Urinary bladder (tissue), 4 donors: ENCODE results near the gene ZFAND2A. TPM values are rescaled to one million over a fixed set of nuclear protein-coding genes. Genes with fewer than 3 reads are reported as not detected.
"Not testable (repeated sequence)": the region's sequence is repeated elsewhere in the genome, so short reads cannot be mapped to it uniquely, and the experiment has no call there.

Experiments used
- DNase-seq: peaks from one replicate; pipeline ENCODE4 v3.0.0-alpha.2; 2015; ENCODE audit errors: extremely low spot score
- H3K27ac ChIP-seq: one replicate; pipeline ENCODE4 v1.5.1; 2013; ENCODE audit warnings: low read depth, mild to moderate bottlenecking, moderate library complexity
- H3K36me3 ChIP-seq: one replicate; pipeline ENCODE4 v1.6.1; 2013; ENCODE audit warnings: mild to moderate bottlenecking, moderate library complexity; ENCODE audit not compliant: insufficient read depth
- H3K4me1 ChIP-seq: one replicate; pipeline ENCODE4 v1.6.1; 2013; ENCODE audit warnings: mild to moderate bottlenecking, moderate library complexity; ENCODE audit not compliant: insufficient read depth
- H3K4me3 ChIP-seq: one replicate; pipeline ENCODE4 v1.5.1; 2013; ENCODE audit warnings: low read depth, low read length
- WGBS: extraction: QIAGEN DNeasy Blood & Tissue Kit; methylation state at CpG from one replicate; pipeline ENCODE4 v1.1.7; 2013; 5-methylcytosine and 5-hydroxymethylcytosine counted together
- polyA plus RNA-seq: library from polyadenylated mRNA; stranded (reverse); fragments of 200-250 nt; gene quantifications from one replicate; pipeline ENCODE4 v1.2.3, GENCODE V29; 2013
- total RNA-seq: library from RNA; depleted of rRNA; stranded (reverse); fragments of >200 nt; gene quantifications from one replicate; pipeline ENCODE4 v1.2.3, GENCODE V29; 2014
- donor health status: healthy with polysubstance abuse.
- donor health status: healthy.

The ZFAND2A gene
- total and polyA plus RNA-seq, 2 donors, result 12.2 to 34.2 TPM

DNA sequence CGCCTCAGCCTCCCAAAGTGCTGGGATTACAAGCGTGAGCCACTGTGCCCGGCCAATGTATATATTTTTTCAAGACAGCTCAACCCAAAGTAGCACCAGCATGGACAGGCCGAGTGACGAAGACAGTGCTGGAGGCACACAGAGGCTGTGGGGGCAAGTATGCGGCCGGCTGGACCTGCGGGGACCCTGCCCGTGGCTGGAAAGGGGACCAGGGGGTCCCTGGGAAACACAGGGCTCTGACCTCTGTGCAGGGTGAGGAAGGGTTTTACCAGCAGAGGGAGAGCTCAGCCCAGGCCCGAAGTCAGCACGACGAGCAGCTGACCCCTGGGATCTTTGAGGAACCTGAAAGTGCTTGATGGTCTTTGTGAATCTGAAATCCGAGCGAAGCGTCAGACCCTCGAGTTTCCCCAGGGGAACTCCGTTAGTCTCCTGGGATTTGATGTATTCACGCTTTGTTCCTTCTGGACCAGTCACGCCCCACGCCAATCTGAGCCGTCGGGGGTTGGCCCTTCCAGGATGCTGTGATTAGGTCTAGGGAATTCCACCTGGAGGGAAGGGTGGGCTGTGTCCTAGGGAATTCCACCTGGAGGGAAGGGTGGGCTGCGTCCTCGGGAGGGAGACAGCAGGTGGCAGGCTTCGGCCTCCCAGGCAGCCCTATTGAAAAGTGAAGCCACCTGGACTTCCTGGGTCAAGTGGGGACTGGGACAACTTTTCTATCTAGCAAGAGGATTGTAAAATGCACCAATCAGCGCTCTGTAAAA, 10.9 kb upstream of the ZFAND2A start:
- WGBS, result 92% methylated on average over 26 of the region's 26 CpGs
- no peaks in the 10 kb centered on the region for H3K36me3 ChIP-seq

DNA sequence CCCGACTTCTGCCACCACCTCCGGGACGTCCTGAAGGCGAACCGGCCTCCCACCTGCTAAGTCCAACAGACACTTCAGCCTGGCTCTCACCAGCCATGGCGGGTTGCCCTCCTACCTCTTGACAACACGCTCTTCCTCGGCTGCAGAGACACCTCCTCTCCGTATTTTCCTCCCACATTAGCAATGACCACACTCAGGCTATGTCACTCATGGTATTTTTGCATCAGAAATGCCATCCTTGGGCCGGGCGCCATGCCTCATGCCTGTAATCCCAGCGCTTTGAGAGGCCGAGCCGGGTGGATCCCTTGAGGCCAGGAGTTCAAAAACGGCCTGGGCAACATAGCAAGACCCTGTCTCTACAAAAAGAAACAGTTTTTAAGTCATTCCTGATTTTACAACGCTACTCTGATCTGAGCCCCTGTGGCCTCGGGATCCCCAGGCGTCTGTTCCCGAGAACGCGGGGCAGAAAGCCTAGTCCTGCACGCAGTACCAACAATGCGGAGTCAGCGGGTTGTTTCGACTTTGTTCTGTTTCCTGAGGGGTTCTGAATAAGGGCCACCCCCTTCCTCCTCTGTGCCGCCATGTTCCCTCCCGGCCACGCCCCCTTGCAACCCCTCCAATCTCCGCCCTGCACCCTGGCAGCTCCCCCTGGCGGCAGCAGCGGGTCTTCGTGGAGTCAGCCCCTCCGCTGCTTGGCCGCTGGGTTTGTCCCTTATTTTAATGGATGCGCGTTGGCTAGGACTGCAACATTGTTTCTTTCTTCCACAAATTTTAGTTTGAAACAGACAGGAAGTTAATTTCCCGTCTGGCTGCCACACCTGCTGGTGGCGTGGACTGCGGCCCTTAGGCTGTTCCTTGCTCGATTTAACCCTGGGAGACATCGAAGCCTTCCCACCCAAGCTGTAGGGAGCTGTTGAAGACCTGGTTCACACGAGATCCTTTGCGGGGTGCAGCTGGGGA, 9.7 kb upstream of the ZFAND2A start:
- no peaks in the 10 kb centered on the region for H3K36me3 ChIP-seq
- H3K4me3 ChIP-seq, result peak overlapping the region; percentile 25
- no peak overlapping the region for H3K27ac ChIP-seq
- no peaks in the 10 kb centered on the region for H3K4me1 ChIP-seq
- WGBS, result 45% methylated on average over 43 of the region's 43 CpGs
- DNase-seq, result no peak

More for the DNA sequence above, 10.9 kb upstream of the ZFAND2A start:
- DNase-seq, result no peak
- no peaks in the 10 kb centered on the region for H3K4me1 ChIP-seq
- H3K4me3 ChIP-seq, result no peak overlapping the region
- no peak overlapping the region for H3K27ac ChIP-seq

DNA sequence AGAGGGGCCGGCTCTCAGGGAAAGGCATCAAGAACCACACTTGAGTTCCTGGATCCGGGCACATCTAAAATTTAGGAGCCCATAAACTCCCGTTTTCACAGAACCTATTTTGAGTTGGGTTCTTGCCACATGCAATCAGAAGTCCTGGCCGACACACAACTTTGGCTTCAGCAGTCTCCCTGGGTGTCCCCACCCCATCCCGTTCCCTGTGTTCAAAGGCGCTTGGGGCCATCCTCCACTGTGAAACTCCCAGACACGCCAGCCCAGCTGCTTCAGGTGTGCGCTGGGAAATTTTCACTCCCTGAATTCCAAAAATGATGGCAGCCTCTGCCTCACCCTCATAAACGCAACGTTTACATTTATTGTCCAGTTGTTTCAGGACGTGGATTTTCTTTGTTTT, 8.4 kb upstream of the ZFAND2A start:
- no peak overlapping the region for H3K27ac ChIP-seq
- H3K36me3 ChIP-seq, result no peaks in the 10 kb centered on the region
- DNase-seq, result no peak
- no peak overlapping the region for H3K4me3 ChIP-seq
- WGBS, result 75% methylated on average over 11 of the region's 11 CpGs
- no peaks in the 10 kb centered on the region for H3K4me1 ChIP-seq

DNA sequence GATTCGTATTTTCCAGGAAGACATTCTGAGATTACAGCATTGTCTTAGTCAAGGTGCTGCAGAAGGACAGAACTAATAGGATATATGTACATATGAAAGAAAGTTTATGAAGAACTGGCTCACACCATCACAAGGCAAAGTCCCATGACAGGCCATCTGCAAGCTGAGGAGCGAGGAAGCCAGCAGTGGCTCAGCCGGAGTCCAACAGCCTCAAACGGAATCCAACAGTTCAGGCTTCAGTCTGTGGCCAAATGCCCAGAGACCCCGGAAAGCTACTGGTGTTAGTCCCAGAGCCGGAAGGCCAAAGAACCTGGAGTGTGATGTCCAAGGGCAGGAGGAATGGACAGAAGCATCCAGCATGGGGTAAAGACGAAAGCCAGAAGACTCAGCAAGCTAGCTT, 4.4 kb upstream of the ZFAND2A start:
- H3K4me3 ChIP-seq, result no peak overlapping the region
- H3K27ac ChIP-seq, result no peak overlapping the region
- no peaks in the 10 kb centered on the region for H3K36me3 ChIP-seq
- no peak for DNase-seq
- no peaks in the 10 kb centered on the region for H3K4me1 ChIP-seq
- 91% methylated on average over 7 of the region's 7 CpGs for WGBS

DNA sequence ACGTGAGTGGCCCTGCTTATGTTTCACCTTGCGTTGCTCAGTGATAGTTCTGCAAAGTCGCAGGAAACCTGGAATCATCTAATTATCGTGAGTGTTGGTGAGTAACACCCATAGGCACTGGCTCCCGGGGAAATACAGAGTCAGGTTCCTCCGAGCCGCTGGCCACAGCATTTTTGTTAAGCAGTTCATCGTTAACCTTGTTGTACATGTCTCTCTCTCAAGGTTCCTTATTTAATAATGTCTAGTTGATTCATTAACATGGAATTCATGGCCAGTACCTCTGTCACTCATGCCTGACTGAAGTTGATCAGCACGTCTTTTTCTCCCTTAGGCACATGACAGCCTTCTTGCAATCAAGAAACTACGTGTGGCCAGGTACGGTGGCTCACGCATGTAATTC, 3.1 kb upstream of the ZFAND2A start:
- Histone ChIP-seq H3K4me3 (no peak overlapping the region), H3K27ac (no peak overlapping the region), H3K36me3 (no peaks in the 10 kb centered on the region), H3K4me1 (no peaks in the 10 kb centered on the region)
- 91% methylated on average over 12 of the region's 12 CpGs for WGBS
- DNase-seq, result no peak

DNA sequence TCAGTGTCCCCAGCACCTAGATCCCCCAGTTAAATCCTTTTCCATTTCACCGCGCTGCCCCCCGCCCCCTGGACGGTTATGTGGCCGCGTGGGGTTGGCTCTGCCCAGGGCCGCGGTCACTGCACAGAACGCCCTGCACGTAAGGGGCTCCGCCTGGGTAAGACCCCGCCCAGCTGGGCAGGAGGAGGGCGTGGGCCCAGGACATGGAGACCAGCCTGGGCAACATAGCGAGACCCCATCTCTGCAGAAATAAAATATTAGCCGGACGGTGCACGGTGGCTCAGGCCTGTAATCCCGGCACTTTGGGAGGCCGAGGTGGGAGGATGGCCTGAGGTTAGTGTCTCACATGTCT, 650 bp upstream of the ZFAND2A start:
- H3K36me3 ChIP-seq, result peaks cover 4% of the 10 kb centered on the region
- H3K27ac ChIP-seq, result peak overlapping the region; percentile 87
- no peaks in the 10 kb centered on the region for H3K4me1 ChIP-seq
- no peak for DNase-seq
- WGBS, result 29% methylated on average over 19 of the region's 19 CpGs
- peak overlapping the region; percentile 76 for H3K4me3 ChIP-seq

DNA sequence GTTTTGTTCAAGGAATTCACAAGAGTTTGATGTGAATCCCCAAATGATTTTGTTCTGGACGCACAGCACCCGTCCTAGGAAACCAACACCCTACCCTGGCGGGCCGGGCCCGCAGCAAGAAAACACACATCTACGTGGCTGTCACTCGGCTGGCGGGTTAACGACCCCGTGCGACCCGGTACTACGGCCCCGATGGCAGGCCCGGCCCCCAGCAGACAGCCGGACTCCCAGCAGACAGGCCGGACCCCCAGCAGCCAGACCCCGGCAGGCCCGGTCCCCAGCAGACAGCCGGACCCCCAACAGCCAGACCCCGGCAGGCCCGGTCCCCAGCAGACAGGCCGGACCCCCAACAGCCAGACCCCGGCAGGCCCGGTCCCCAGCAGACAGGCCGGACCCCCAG, 765 bp downstream of the ZFAND2A start:
- H3K36me3 ChIP-seq, DNase-seq, H3K27ac ChIP-seq, H3K4me1 ChIP-seq: not testable (repeated sequence)
- H3K4me3 ChIP-seq, result peak overlapping the region; percentile 74
- 12% methylated on average over 26 of the region's 26 CpGs for WGBS

DNA sequence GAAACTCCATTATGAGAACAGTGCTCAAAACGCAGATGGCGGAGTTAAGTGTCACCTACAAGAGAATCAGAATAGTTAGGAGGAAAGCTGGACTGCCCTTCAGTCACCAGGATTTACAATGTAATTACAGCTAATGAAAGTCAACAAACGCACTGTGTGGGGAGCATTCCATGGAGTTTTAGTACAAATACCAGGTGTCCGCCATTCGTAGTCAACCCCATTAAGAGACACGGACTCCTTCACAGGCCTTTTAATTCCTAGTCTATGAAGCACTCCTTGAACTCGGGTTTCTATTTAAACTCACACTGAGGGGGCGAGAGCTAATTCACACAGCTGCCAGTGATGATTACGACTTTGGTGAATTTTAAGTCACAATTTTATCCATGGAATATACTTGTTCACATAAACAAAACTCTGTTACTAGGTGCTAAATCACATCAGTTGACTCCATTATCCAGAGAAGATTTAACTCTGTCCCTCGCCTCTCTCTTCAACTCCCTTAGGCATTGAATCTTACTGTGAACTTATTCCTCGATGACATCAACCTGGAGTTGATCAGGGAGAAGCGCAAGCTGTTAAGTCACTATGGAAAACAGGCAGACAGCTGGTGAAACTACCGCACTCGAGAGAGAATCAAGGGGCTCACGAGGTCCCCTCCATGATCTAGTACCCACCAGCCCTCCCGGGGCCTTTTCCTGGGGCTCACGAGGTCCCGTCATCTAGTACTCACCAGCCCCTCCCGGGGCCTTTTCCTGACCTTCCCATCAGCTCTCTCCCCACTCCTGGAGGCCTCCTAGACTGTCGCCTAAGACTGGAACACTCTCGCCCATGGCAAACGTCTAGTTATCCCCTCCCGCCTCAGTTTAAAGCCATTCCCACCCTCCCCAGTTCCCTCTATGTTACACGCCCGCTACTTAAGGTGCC, 1.5 kb downstream of the ZFAND2A start:
- no peak overlapping the region for H3K27ac ChIP-seq
- H3K4me3 ChIP-seq, result peak overlapping the region; percentile 74
- 72% methylated on average over 25 of the region's 25 CpGs for WGBS
- no peak for DNase-seq
- peaks cover 7% of the 10 kb centered on the region for H3K36me3 ChIP-seq
- H3K4me1 ChIP-seq, result no peaks in the 10 kb centered on the region

DNA sequence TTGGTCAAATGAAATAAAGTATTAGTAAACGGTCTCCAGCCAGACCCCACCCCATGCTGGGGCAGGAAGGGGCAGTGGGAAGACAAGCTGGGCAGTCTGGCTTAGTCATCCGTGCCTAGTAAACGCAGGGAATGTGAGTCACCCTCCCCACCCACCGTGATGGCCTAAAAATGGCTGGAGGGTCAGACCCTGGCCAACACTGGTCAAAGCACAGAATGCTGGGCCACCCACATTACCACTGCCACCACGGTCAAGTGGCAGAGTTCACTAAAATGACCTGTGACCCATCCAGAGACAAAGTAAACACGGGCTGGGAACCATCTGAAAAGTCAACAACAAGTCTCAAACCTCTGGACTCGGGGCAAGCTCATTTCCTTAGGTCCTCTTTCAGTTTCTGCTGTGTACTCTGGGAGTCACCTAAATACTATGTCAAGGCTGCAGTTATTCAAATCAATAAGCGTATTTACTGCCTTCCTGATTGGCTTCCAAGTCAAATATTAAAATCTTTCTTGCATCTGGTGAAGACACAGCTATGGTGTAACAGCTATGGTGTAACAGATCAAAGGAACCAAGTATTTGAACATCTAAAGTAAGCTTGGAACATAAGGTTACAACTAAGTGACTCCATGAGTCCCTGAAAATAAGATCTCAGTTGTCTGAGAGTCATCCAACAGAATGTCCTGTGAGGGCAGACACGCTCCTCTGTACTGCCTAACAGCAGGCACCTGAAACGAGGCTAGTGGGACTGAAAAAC, 3.0 kb downstream of the ZFAND2A start:
- Histone ChIP-seq H3K4me1 (no peaks in the 10 kb centered on the region), H3K27ac (no peak overlapping the region), H3K36me3 (peaks cover 9% of the 10 kb centered on the region), H3K4me3 (no peak overlapping the region)
- DNase-seq, result no peak
- WGBS, result 62% methylated on average over 10 of the region's 10 CpGs

DNA sequence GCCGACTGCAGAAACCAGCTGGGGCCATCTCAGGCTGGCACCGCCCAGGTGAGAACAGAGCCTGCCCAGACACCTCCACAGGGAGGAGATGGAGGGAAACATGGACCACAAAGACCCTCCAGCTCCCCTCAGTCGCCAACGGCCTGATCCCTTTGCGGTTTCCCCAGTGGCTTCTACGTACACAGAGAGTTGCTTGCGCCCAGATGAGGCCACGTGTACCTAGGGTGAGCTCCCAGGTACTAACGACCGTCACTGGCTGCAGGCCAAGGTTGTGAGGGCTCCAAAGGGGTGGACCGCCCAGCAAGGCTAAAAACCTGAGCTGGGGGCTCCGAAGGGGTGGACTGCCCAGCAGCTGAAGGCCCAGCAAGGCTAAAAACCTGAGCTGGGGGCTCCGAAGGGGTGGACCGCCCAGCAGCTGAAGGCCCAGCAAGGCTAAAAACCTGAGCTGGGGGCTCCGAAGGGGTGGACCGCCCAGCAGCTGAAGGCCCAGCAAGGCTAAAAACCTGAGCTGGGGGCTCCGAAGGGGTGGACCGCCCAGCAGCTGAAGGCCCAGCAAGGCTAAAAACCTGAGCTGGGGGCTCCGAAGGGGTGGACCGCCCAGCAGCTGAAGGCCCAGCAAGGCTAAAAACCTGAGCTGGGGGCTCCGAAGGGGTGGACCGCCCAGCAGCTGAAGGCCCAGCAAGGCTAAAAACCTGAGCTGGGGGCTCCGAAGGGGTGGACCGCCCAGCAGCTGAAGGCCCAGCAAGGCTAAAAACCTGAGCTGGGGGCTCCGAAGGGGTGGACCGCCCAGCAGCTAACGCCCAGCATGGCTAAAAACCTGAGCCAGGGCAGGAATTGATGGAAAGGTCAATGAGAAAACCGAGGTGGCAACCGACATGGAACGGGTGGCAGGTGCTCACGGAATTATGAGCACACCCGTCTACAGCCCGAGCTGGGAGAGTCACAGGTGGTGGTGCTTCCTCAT, 3.9 kb downstream of the ZFAND2A start:
- DNase-seq, H3K4me3 ChIP-seq, H3K36me3 ChIP-seq, H3K27ac ChIP-seq, H3K4me1 ChIP-seq: not testable (repeated sequence)
- 89% methylated on average over 22 of the region's 33 CpGs for WGBS

DNA sequence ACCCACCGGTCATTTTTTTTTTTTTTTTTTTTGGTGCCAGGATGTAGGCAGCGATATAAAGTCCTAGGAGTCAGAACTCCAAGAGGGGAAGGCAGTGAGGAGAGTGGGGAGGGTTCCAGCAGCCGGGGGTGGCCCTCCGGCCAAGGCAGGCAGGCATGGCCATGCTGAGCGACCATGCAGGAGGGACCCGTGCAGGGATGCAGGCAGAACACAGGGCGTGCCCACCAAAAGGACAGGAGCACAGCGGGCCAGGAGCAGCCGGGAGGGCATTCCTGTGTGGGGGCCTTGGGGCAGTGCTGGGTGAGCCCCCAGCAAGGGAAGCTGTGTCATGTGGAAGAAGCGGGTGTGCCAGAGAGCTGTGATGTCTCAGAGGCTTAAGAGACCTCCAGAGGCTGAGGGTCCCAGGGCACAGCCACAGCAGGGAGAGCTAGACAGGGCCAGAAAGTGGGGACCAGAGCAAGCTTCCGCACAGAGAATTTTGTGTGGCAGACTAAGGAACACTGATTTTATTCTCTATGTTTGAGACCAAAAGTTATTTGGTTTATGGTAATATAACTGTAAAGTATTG, 5.7 kb downstream of the ZFAND2A start:
- H3K27ac ChIP-seq, result no peak overlapping the region
- DNase-seq, result no peak
- H3K36me3 ChIP-seq, result peaks cover 9% of the 10 kb centered on the region
- H3K4me1 ChIP-seq, result no peaks in the 10 kb centered on the region
- no peak overlapping the region for H3K4me3 ChIP-seq
- 77% methylated on average over 11 of the region's 11 CpGs for WGBS

DNA sequence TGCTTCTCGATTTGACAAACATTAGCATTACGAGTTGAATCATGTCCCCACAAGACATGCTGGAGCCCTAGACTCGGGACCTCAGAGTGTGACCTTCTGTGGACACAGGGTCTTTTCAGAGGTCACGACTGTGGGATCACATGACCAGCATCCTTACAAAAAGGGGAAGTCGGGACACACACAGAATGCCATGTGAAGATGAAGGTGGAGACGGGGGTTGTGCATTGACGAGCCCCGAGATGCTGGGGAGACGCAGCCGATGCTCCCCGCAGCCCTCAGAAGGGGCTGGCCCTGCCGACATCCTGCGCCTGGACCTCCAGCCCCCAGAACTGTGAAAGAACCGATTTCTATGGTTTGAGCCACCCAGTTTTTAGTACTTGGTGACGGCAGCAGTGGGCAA, 7.5 kb downstream of the ZFAND2A start:
- H3K36me3 ChIP-seq, result peaks cover 9% of the 10 kb centered on the region
- 92% methylated on average over 15 of the region's 15 CpGs for WGBS
- H3K4me3 ChIP-seq, result no peak overlapping the region
- H3K4me1 ChIP-seq, result no peaks in the 10 kb centered on the region
- DNase-seq, result no peak
- no peak overlapping the region for H3K27ac ChIP-seq
